IMR-90 (cell line): ENCODE data around the gene TMEM204. TPM values are rescaled to one million over a fixed set of nuclear protein-coding genes. Genes with fewer than 3 reads are reported as not detected.

Source experiments
- ATAC-seq: fragments of 200-7000 bp; cut with Tn5 transposase; 2 replicates; pipeline ENCODE4 v1.9.1; 2020; ENCODE audit warnings: low read depth, mild to moderate bottlenecking, moderate library complexity
- BruUV-seq: library from RNA; stranded (reverse); fragments of 400-500 nt; replicated peaks from 2 replicates; lab custom pipeline; 2021; lab: Mats Ljungman, UMichigan
- CTCF ChIA-PET: fragments of 300-600 bp; formaldehyde crosslinking; extraction: SDS; loops from one replicate; lab custom pipeline; 2021; ENCODE audit warnings: antibody characterized with exemption; lab: Yijun Ruan, JAX
- POLR2A ChIA-PET: fragments of 300-600 bp; sonication (Branson Sonifier 250); formaldehyde crosslinking; loops from one replicate; lab custom pipeline; 2022; ENCODE audit warnings: antibody characterized with exemption; ENCODE audit not compliant: unreplicated experiment; lab: Charles Lee
- DNase-seq: peaks from one replicate; pipeline ENCODE4 v3.0.0; 2013
- H2AFZ ChIP-seq: replicated peaks from 2 replicates; pipeline ENCODE3; 2013; ENCODE audit warnings: low read length, mild to moderate bottlenecking; ENCODE audit not compliant: poor library complexity
- H2AK5ac ChIP-seq: 2 replicates; pipeline ENCODE4 v1.6.1; 2013; ENCODE audit warnings: low read depth, low read length, inconsistent platforms
- H2AK9ac ChIP-seq: replicated peaks from 2 replicates; pipeline ENCODE3; 2013; ENCODE audit warnings: mild to moderate bottlenecking, low read depth, low read length, moderate library complexity; ENCODE audit not compliant: poor library complexity
- H2BK120ac ChIP-seq: 2 replicates; pipeline ENCODE4 v1.6.1; 2013; ENCODE audit warnings: low read depth, low read length, inconsistent platforms
- H2BK15ac ChIP-seq: 3 replicates; pipeline ENCODE4 v1.6.1; 2013; ENCODE audit warnings: low read depth, low read length, inconsistent platforms
- H2BK20ac ChIP-seq: 2 replicates; pipeline ENCODE4 v1.6.1; 2013; ENCODE audit warnings: low read depth, mild to moderate bottlenecking, inconsistent platforms, low read length, moderate library complexity
- H2BK5ac ChIP-seq: 2 replicates; pipeline ENCODE4 v1.6.1; 2013; ENCODE audit warnings: mild to moderate bottlenecking, low read depth, low read length, inconsistent platforms; ENCODE audit not compliant: poor library complexity, severe bottlenecking
- H3K14ac ChIP-seq: replicated peaks from 2 replicates; pipeline ENCODE4 v1.6.1; 2013; ENCODE audit warnings: low read depth, low read length, inconsistent platforms
- H3K18ac ChIP-seq: 2 replicates; pipeline ENCODE4 v1.6.1; 2013; ENCODE audit warnings: low read depth, low read length, control low read depth
- H3K23ac ChIP-seq: 2 replicates; pipeline ENCODE4 v1.6.1; 2013; ENCODE audit warnings: low read depth, low read length, inconsistent platforms
- H3K27ac ChIP-seq: 2 replicates; pipeline ENCODE4 v1.5.1; 2013; ENCODE audit warnings: mild to moderate bottlenecking, control low read depth, low read length; ENCODE audit not compliant: insufficient read depth
- H3K27me3 ChIP-seq: 2 replicates; pipeline ENCODE4 v1.6.1; 2013; ENCODE audit warnings: low read length; ENCODE audit not compliant: control insufficient read depth, insufficient read depth
- H3K36me3 ChIP-seq: 2 replicates; pipeline ENCODE4 v1.6.1; 2013; ENCODE audit warnings: low read length, mixed read lengths; ENCODE audit not compliant: control insufficient read depth, insufficient read depth
- H3K4ac ChIP-seq: 2 replicates; pipeline ENCODE4 v1.6.1; 2013; ENCODE audit warnings: low read depth, low read length, inconsistent platforms
- H3K4me1 ChIP-seq: 2 replicates; pipeline ENCODE4 v1.6.1; 2013; ENCODE audit warnings: low read length, mixed read lengths; ENCODE audit not compliant: control insufficient read depth, insufficient read depth
- H3K4me2 ChIP-seq: 2 replicates; pipeline ENCODE4 v1.6.1; 2013; ENCODE audit warnings: low read depth, mild to moderate bottlenecking, control low read depth, low read length, moderate library complexity
- H3K4me3 ChIP-seq: 2 replicates; pipeline ENCODE4 v1.5.1; 2013; ENCODE audit warnings: low read depth, mild to moderate bottlenecking, control low read depth, low read length, moderate library complexity; ENCODE audit not compliant: insufficient read depth
- H3K56ac ChIP-seq: 2 replicates; pipeline ENCODE4 v1.6.1; 2013; ENCODE audit warnings: low read length, inconsistent platforms; ENCODE audit not compliant: insufficient read depth; ENCODE audit errors: extremely low read depth
- H3K79me1 ChIP-seq, 2 experiments: 2 replicates each; pipeline ENCODE4 v1.6.1; 2013; ENCODE audit warnings: low read length in 2 of 2, inconsistent platforms in 1 of 2, low read depth in 1 of 2
- H3K9ac ChIP-seq: 2 replicates; pipeline ENCODE4 v1.6.1; 2013; ENCODE audit warnings: low read depth, low read length, control low read depth
- H3K9me1 ChIP-seq: 2 replicates; pipeline ENCODE4 v1.6.1; 2013; ENCODE audit warnings: low read length, inconsistent platforms; ENCODE audit not compliant: insufficient read depth
- H3K9me3 ChIP-seq: 2 replicates; pipeline ENCODE4 v1.6.1; 2013; ENCODE audit warnings: low read length; ENCODE audit not compliant: control insufficient read depth, insufficient read depth
- H4K20me1 ChIP-seq: 2 replicates; pipeline ENCODE4 v1.6.1; 2013; ENCODE audit warnings: low read length, inconsistent platforms; ENCODE audit not compliant: insufficient read depth
- H4K5ac ChIP-seq: 2 replicates; pipeline ENCODE4 v1.6.1; 2013; ENCODE audit warnings: mild to moderate bottlenecking, low read depth, low read length, control low read depth
- H4K8ac ChIP-seq, 2 experiments: 2 replicates each; pipeline ENCODE4 v1.6.1; 2013; ENCODE audit warnings: low read depth in 2 of 2, low read length in 2 of 2, control low read depth in 1 of 2, inconsistent platforms in 1 of 2
- H4K91ac ChIP-seq: 2 replicates; pipeline ENCODE4 v1.6.1; 2013; ENCODE audit warnings: low read depth, low read length, inconsistent platforms; ENCODE audit not compliant: insufficient read depth
- BHLHE40 ChIP-seq: fragments of 150-350 bp; IDR thresholded peaks from 2 replicates; pipeline ENCODE4 v1.6.1; 2016; ENCODE audit warnings: mild to moderate bottlenecking, low read depth, low read length
- CHD1 ChIP-seq: IDR thresholded peaks from 2 replicates; pipeline ENCODE4 v1.6.1; 2012; ENCODE audit warnings: low read depth, low read length, improper control_type of control experiment
- FOS ChIP-seq: fragments of 150-350 bp; IDR thresholded peaks from 2 replicates; pipeline ENCODE4 v1.6.1; 2016; ENCODE audit warnings: low read depth, low read length
- MAZ ChIP-seq: IDR thresholded peaks from 2 replicates; pipeline ENCODE4 v1.6.1; 2012; ENCODE audit warnings: low read depth, mild to moderate bottlenecking, low read length, improper control_type of control experiment, moderate library complexity, borderline replicate concordance
- MXI1 ChIP-seq: IDR thresholded peaks from 2 replicates; pipeline ENCODE4 v1.6.1; 2012; ENCODE audit warnings: low read depth, mild to moderate bottlenecking, low read length, moderate library complexity, borderline replicate concordance
- NFE2L2 ChIP-seq: fragments of 150-350 bp; IDR thresholded peaks from 2 replicates; pipeline ENCODE4 v1.6.1; 2016; ENCODE audit warnings: low read depth, mild to moderate bottlenecking, low read length
- POLR2A ChIP-seq: IDR thresholded peaks from 2 replicates; pipeline ENCODE4 v1.6.1; 2012; ENCODE audit warnings: mild to moderate bottlenecking, low read depth, low read length
- RFX5 ChIP-seq: IDR thresholded peaks from 2 replicates; pipeline ENCODE4 v1.8.0; 2012; ENCODE audit warnings: low read depth, mild to moderate bottlenecking, low read length, moderate library complexity
- SMC3 ChIP-seq: fragments of 150-350 bp; IDR thresholded peaks from 2 replicates; pipeline ENCODE4 v1.6.1; 2016; ENCODE audit warnings: low read depth, mild to moderate bottlenecking, antibody characterized with exemption, low read length, moderate library complexity
- dilution Hi-C: fragments of 300-500 bp; cut with HindIII; formaldehyde crosslinking; loops from one replicate; pipeline ENCODE4 v1.14.3; 2018; ENCODE audit warnings: low sequenced_read_pairs; ENCODE audit not compliant: unreplicated experiment
- in situ Hi-C: fragments of 300-500 bp; cut with MboI; formaldehyde crosslinking; loops from 3 replicates; pipeline ENCODE4 v1.14.3; 2019; ENCODE audit warnings: low sequenced_read_pairs, inconsistent platforms, mixed read lengths
- intact Hi-C: fragments of 100-400 bp; cut with micrococcal nuclease; formaldehyde crosslinking; loops from 2 replicates; pipeline ENCODE4 v1.10.0; 2022
- polyA plus RNA-seq, 3 experiments: library from polyadenylated mRNA; depleted of rRNA; stranded (reverse); fragments of >200 nt; gene quantifications; 2 replicates each; pipeline ENCODE4 v1.2.3, GENCODE V29; 2012; ENCODE audit warnings: low replicate concordance in 1 of 3
- total RNA-seq: library from RNA; depleted of rRNA; stranded (reverse); fragments of >200 nt; gene quantifications from 2 replicates; pipeline ENCODE4 v1.2.3, GENCODE V29; 2012
- TF ChIP-seq, protein P1 (sequence below): fragments of 150-350 bp; IDR thresholded peaks from 2 replicates; pipeline ENCODE4 v1.6.1; 2017; ENCODE audit warnings: mild to moderate bottlenecking, antibody characterized with exemption, low read length, low read depth

The TMEM204 gene
- total and polyA plus RNA-seq, 2 of the 4 experiments (the other 2 are of a cell fraction), result 7.0 to 12.3 TPM

- no peak overlapping the region for H3K56ac ChIP-seq
- H3K14ac ChIP-seq, result no peak overlapping the region
- DNase-seq (no peak), ATAC-seq (no peak)
- in situ Hi-C loops, result no loop called here
- H2BK120ac ChIP-seq, result no peak overlapping the region
- no peaks in the 10 kb centered on the region for H3K79me1 ChIP-seq
- H4K5ac ChIP-seq, result no peak overlapping the region
- H3K4me1 ChIP-seq, result no peaks in the 10 kb centered on the region
- H2BK20ac ChIP-seq, result no peak overlapping the region
- no peaks in the 10 kb centered on the region for H4K20me1 ChIP-seq
- peaks cover 3% of the 10 kb centered on the region; the same call in 1 of the 2 replicates for H3K9me1 ChIP-seq
- no peak overlapping the region for H2AK9ac ChIP-seq
- no peak overlapping the region for H3K4me3 ChIP-seq
- TF ChIP-seq BHLHE40, result no peak
- no peak for TF ChIP-seq RFX5
- no peak for TF ChIP-seq POLR2A
- no peak for TF ChIP-seq MAZ
- TF ChIP-seq FOS, result no peak
- no peak for TF ChIP-seq NFE2L2
- TF ChIP-seq MXI1, result no peak
- TF ChIP-seq SMC3, result no peak
- no peak for TF ChIP-seq CHD1
- TF ChIP-seq, protein P1, sequence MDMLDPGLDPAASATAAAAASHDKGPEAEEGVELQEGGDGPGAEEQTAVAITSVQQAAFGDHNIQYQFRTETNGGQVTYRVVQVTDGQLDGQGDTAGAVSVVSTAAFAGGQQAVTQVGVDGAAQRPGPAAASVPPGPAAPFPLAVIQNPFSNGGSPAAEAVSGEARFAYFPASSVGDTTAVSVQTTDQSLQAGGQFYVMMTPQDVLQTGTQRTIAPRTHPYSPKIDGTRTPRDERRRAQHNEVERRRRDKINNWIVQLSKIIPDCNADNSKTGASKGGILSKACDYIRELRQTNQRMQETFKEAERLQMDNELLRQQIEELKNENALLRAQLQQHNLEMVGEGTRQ, result no peak
- POLR2A ChIA-PET, result no interaction called here
- no peak overlapping the region for H3K23ac ChIP-seq
- no peak overlapping the region for H2AK5ac ChIP-seq
- no peak overlapping the region for H3K4me2 ChIP-seq
- CTCF ChIA-PET, result interaction anchor here (1.2 kb wide), 1 partner anchor 44 kb away, joined by 3 read pairs; no protein-coding TSS in a partner anchor
- intact Hi-C loops, result no loop called here
- no peaks in the 10 kb centered on the region for H3K27me3 ChIP-seq
- H3K36me3 ChIP-seq, result peaks cover 10% of the 10 kb centered on the region; the same call in 1 of the 2 replicates
- no peak overlapping the region for H4K91ac ChIP-seq
- H3K9ac ChIP-seq, result no peak overlapping the region
- H3K18ac ChIP-seq, result no peak overlapping the region
- dilution Hi-C loops, result no loop called here
- H2BK5ac ChIP-seq, result no peak overlapping the region
- H2BK15ac ChIP-seq, result no peak overlapping the region
- BruUV-seq, result no TSS peak
- H3K27ac ChIP-seq, result no peak overlapping the region
- H4K8ac ChIP-seq, result no peak overlapping the region
- peak overlapping the region; percentile 5 for H2AFZ ChIP-seq
- no peak overlapping the region for H3K4ac ChIP-seq
- H3K9me3 ChIP-seq, result no peaks in the 10 kb centered on the region
These were observed 42.1 kb downstream of the TMEM204 start for GRCh38 chr16:1575578-1575977.
